ENCODE results near the gene BMPR1B. TPM values are rescaled to one million over a fixed set of nuclear protein-coding genes. Genes with fewer than 3 reads are reported as not detected.

The BMPR1B gene
- total RNA-seq, 1 experiment from 2014 or later, result 7.1 TPM

DNA sequence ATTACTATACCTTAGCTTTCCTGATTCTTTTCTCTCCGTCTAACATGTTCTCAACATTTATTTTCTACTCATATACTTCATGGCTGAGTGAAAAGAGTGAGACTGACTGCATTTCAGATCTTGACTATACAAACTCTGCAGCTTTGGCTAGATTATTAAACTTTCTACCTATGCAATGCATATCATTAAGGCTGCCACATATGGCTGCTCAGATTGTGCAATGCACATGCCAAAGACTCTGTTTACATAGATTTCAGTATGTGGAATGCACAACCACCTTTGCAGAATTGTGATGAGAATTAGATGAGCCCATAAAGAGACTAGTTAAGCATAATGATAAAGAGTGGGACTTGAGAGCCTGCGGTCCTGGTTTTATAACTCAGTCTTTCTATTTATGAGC lies 196.5 kb downstream of the BMPR1B start:
- no peak for ATAC-seq
- no peak overlapping the region for H3K9ac ChIP-seq (ENCODE audit: low read length)
- H3K79me2 ChIP-seq (ENCODE audit: low read length), result no peaks in the 10 kb centered on the region
- H2AFZ ChIP-seq (ENCODE audit: low read length), result no peak overlapping the region
- no TSS peak for BruUV-seq (replicated peaks)
- no peak for DNase-seq
- POLR2A ChIA-PET (ENCODE audit: unreplicated experiment), result no interaction called here
- H3K9me2 ChIP-seq (replicated peaks; ENCODE audit: low read length), result no peaks in the 10 kb centered on the region
- intact Hi-C loops (cut with micrococcal nuclease), result no loop called here
- H3K27me3 ChIP-seq (ENCODE audit: low read length), result no peaks in the 10 kb centered on the region
- H3K36me3 ChIP-seq (ENCODE audit: low read depth, low read length), result no peaks in the 10 kb centered on the region
- TF ChIP-seq EZH2 (IDR thresholded peaks at IDR 0.05; ENCODE audit: low read length, unreplicated experiment) (no peak), EZH2phosphoT487 (IDR thresholded peaks at IDR 0.05; ENCODE audit: borderline replicate concordance, low read length) (no peak)
- TF ChIP-seq, protein P1, sequence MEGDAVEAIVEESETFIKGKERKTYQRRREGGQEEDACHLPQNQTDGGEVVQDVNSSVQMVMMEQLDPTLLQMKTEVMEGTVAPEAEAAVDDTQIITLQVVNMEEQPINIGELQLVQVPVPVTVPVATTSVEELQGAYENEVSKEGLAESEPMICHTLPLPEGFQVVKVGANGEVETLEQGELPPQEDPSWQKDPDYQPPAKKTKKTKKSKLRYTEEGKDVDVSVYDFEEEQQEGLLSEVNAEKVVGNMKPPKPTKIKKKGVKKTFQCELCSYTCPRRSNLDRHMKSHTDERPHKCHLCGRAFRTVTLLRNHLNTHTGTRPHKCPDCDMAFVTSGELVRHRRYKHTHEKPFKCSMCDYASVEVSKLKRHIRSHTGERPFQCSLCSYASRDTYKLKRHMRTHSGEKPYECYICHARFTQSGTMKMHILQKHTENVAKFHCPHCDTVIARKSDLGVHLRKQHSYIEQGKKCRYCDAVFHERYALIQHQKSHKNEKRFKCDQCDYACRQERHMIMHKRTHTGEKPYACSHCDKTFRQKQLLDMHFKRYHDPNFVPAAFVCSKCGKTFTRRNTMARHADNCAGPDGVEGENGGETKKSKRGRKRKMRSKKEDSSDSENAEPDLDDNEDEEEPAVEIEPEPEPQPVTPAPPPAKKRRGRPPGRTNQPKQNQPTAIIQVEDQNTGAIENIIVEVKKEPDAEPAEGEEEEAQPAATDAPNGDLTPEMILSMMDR (conservative IDR thresholded peaks at IDR 0.05; ENCODE audit: low read depth, low read length), result no peak
- H3F3A ChIP-seq (ENCODE audit: low read length, unreplicated experiment), result no peaks in the 10 kb centered on the region
- H3K4me2 ChIP-seq (ENCODE audit: low read length), result no peak overlapping the region
- H3K9me3 ChIP-seq (ENCODE audit: low read length), result no peaks in the 10 kb centered on the region
- CTCF ChIA-PET, result no interaction called here
- no peak overlapping the region for H3K4me3 ChIP-seq (ENCODE audit: low read length)
- no peak overlapping the region for H3K27ac ChIP-seq (ENCODE audit: low read length)
- no peaks in the 10 kb centered on the region for H4K20me1 ChIP-seq (ENCODE audit: low read length)
- no peaks in the 10 kb centered on the region for H3K4me1 ChIP-seq (ENCODE audit: insufficient read depth, low read length)

DNA sequence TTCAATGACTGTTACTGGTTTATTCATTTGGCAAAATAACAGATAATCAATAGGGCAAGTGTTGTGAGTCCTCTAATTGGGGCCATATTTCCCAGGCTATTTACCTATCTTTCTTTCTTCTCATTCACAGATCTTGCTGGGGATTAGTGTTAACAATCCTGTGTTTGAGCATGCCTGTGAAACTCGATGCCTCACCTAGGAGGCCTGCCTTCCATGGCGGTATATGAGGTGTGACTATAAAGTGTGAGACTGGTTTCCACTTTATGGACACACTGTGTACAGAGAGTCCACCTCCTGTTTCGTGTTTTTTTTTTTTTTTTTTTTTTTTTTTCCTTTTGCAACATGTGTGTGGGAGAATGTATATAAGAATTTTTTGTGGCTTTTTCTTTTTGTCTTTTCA lies 199.3 kb downstream of the BMPR1B start:
- Histone ChIP-seq H3K27ac (ENCODE audit: low read length) (no peak overlapping the region), H3K4me1 (ENCODE audit: insufficient read depth, low read length) (no peaks in the 10 kb centered on the region), H3K9me2 (replicated peaks; ENCODE audit: low read length) (no peaks in the 10 kb centered on the region), H3K4me3 (ENCODE audit: low read length) (no peak overlapping the region), H2AFZ (ENCODE audit: low read length) (no peak overlapping the region), H3F3A (ENCODE audit: low read length, unreplicated experiment) (no peaks in the 10 kb centered on the region), H3K9ac (ENCODE audit: low read length) (no peak overlapping the region), H3K9me3 (ENCODE audit: low read length) (no peaks in the 10 kb centered on the region), H3K27me3 (ENCODE audit: low read length) (no peaks in the 10 kb centered on the region), H3K36me3 (ENCODE audit: low read depth, low read length) (no peaks in the 10 kb centered on the region), H3K79me2 (ENCODE audit: low read length) (no peaks in the 10 kb centered on the region), H4K20me1 (ENCODE audit: low read length) (no peaks in the 10 kb centered on the region), H3K4me2 (ENCODE audit: low read length) (no peak overlapping the region)
- ATAC-seq (no peak), DNase-seq (no peak)
- CTCF ChIA-PET, result no interaction called here
- POLR2A ChIA-PET (ENCODE audit: unreplicated experiment), result no interaction called here
- TF ChIP-seq, protein P1 (conservative IDR thresholded peaks at IDR 0.05; ENCODE audit: low read depth, low read length), result no peak
- TF ChIP-seq EZH2phosphoT487 (IDR thresholded peaks at IDR 0.05; ENCODE audit: borderline replicate concordance, low read length), result no peak
- TF ChIP-seq EZH2 (IDR thresholded peaks at IDR 0.05; ENCODE audit: low read length, unreplicated experiment), result no peak
- intact Hi-C loops (cut with micrococcal nuclease), result no loop called here
- no TSS peak for BruUV-seq (replicated peaks)

DNA sequence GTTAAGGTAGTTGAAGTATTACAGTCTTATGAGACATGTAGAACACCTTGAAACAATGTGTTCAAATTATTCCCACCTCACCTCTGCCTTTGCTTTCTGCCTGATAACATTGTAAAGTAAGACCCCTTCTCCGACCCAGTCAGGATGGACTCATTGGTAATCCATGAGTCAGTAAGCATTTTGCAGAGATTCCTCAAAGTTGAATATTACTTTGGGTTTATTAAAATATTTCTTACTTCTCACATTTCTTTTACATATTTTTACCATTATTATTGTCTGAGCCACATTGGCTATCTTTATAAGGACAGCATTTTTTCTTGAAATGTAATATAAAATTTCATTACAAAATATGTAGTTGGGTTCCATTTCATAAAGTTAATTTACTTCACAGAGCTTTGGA lies 201.6 kb downstream of the BMPR1B start:
- BruUV-seq (replicated peaks), result no TSS peak
- ChIA-PET POLR2A (ENCODE audit: unreplicated experiment) (no interaction called here), CTCF (no interaction called here)
- no peak for DNase-seq
- Histone ChIP-seq H3K9ac (ENCODE audit: low read length) (no peak overlapping the region), H3K9me3 (ENCODE audit: low read length) (no peaks in the 10 kb centered on the region), H3K27ac (ENCODE audit: low read length) (no peak overlapping the region), H3K4me3 (ENCODE audit: low read length) (no peak overlapping the region), H3K4me2 (ENCODE audit: low read length) (no peak overlapping the region), H3K9me2 (replicated peaks; ENCODE audit: low read length) (no peaks in the 10 kb centered on the region), H2AFZ (ENCODE audit: low read length) (no peak overlapping the region), H3K27me3 (ENCODE audit: low read length) (no peaks in the 10 kb centered on the region), H4K20me1 (ENCODE audit: low read length) (no peaks in the 10 kb centered on the region), H3F3A (ENCODE audit: low read length, unreplicated experiment) (no peaks in the 10 kb centered on the region), H3K79me2 (ENCODE audit: low read length) (no peaks in the 10 kb centered on the region), H3K36me3 (ENCODE audit: low read depth, low read length) (no peaks in the 10 kb centered on the region), H3K4me1 (ENCODE audit: insufficient read depth, low read length) (no peaks in the 10 kb centered on the region)
- TF ChIP-seq EZH2 (IDR thresholded peaks at IDR 0.05; ENCODE audit: low read length, unreplicated experiment), result no peak
- TF ChIP-seq EZH2phosphoT487 (IDR thresholded peaks at IDR 0.05; ENCODE audit: borderline replicate concordance, low read length), result no peak
- TF ChIP-seq, protein P1 (conservative IDR thresholded peaks at IDR 0.05; ENCODE audit: low read depth, low read length), result no peak
- ATAC-seq, result no peak
- intact Hi-C loops (cut with micrococcal nuclease), result no loop called here

All from PC-3 (cell line).